H7 (cell line): Measurements from ENCODE around the gene AUH. TPM values are rescaled to one million over a fixed set of nuclear protein-coding genes. Genes with fewer than 3 reads are reported as not detected.
"Not testable (repeated sequence)": the region's sequence is repeated elsewhere in the genome, so short reads cannot be mapped to it uniquely, and the experiment has no call there.

ENCODE experiments used
- DNase-seq: peaks from one replicate; pipeline ENCODE4 v3.0.0; 2012
- H3K27me3 ChIP-seq: 2 replicates; pipeline ENCODE4 v1.6.0; 2011; ENCODE audit warnings: mild to moderate bottlenecking, low read length; ENCODE audit not compliant: control insufficient read depth, insufficient read depth
- H3K36me3 ChIP-seq: replicated peaks from 2 replicates; pipeline ENCODE4 v1.5.1; 2011; ENCODE audit warnings: low read length; ENCODE audit not compliant: control insufficient read depth, insufficient read depth
- H3K4me3 ChIP-seq: 2 replicates; pipeline ENCODE4 v1.5.1; 2011; ENCODE audit warnings: low read depth, mild to moderate bottlenecking, control low read depth, low read length, moderate library complexity; ENCODE audit not compliant: insufficient read depth
- total RNA-seq: library from RNA; depleted of rRNA; stranded (reverse); fragments of >200 nt; shearing (Covaris generic); gene quantifications from 2 replicates; pipeline ENCODE4 v1.2.3, GENCODE V29; 2014

AUH gene
- total RNA-seq, 1 experiment from 2014 or later: 24.4 TPM

- no peak for DNase-seq
- Histone ChIP-seq H3K27me3 (peaks cover 2% of the 10 kb centered on the region; the same call in 1 of the 2 replicates), H3K4me3 (no peak overlapping the region), H3K36me3 (no peaks in the 10 kb centered on the region)
These were observed 161.8 kb downstream of the AUH start for GRCh38 chr9:91199739-91200497.

DNA sequence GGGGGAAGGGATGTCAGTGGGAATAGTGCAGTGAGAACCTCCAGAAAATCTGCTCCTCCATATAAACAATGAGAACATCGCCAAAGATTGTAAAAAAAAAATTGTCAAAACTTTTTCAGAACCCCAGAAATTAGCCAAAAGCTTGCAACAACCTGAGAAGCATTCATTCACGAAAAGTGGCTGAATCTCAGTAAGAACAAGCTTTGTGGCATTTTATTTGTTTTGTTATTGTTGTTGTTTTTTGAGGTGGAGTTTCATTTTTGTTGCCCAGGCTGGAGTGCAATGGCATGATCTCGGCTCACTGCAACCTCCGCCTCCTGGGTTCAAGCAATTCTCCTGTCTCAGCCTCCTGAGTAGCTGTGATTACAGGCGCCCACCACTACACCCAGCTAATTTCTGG lies 162.8 kb downstream of the AUH start:
- not testable (repeated sequence) for H3K4me3 ChIP-seq, H3K36me3 ChIP-seq, H3K27me3 ChIP-seq, DNase-seq

DNA sequence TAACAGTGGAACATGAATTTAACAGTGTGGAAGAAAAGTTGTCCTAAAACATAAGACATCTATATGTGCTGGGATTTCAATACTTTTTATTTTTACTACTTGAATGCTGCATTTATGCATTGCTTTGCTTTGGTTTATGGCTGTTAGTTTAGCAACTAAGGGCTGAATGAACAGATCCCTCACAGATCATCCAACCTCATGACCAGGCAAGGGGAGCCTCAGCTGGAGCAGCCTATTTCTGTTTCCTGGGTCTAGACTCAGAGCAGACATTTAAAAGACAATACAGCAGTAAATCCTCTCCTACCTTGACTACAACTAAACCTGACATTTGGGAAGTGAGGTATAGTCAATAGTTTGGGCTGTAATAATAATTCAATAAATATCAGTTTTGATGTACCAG lies 163.3 kb downstream of the AUH start:
- DNase-seq: no peak
- no peaks in the 10 kb centered on the region for H3K36me3 ChIP-seq

GRCh38 chr9:91197232-91198181 lies 164.2 kb downstream of the AUH start:
- DNase-seq: no peak
- Histone ChIP-seq H3K36me3 (no peaks in the 10 kb centered on the region), H3K27me3 (peaks cover 15% of the 10 kb centered on the region), H3K4me3 (no peak overlapping the region)

More for the DNA sequence above, 163.3 kb downstream of the AUH start:
- Histone ChIP-seq H3K4me3 (no peak overlapping the region), H3K27me3 (peaks cover 13% of the 10 kb centered on the region)

DNA sequence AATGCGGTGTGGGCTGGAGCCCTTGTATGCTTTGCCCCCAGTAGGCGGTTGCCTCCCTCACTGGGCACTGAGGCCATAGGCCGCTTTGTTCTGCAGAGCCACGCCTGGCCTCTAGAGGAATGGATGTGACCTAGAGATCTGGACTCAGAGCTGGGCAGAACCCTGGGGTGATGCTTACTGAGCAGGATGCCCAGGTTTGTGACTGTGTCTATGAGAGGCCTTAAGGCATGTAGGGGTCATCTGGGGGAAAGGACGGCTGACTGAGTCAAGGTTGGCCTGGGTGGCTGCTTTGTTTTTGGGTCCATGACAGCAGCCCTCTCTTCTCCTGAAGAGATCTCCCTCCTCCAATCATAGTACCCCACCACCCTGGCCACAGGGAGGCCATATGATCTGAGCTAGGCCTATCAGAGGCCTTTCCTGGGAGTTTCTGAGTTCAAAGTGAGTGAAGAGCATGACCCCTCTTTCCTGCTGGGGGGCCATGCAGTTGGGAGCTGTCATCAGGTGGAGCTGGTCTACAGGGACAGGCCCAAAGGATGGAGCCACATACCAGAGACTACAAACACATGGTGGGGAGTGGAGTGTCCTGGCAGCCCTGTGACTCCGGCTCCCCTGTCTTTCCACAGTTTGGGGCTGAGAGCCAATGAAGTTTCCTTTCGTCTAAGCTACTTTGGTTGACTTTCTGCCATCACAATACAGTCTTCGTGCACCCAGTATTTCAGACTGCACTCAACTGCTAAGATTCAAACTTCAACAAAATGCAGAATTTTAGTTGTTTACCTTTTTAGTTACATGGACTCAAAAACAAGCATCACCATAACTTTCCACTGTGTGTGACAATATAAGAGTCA lies 165.4 kb downstream of the AUH start:
- no peak for DNase-seq
- Histone ChIP-seq H3K36me3 (no peaks in the 10 kb centered on the region), H3K27me3 (peaks cover 15% of the 10 kb centered on the region), H3K4me3 (no peak overlapping the region)

GRCh38 chr9:91195372-91196012 lies 166.2 kb downstream of the AUH start:
- DNase-seq: no peak
- no peak overlapping the region for H3K4me3 ChIP-seq
- no peaks in the 10 kb centered on the region for H3K36me3 ChIP-seq
- H3K27me3 ChIP-seq: peaks cover 15% of the 10 kb centered on the region

- Histone ChIP-seq H3K27me3 (peaks cover 15% of the 10 kb centered on the region), H3K4me3 (peak overlapping the region; percentile 46), H3K36me3 (no peaks in the 10 kb centered on the region)
- peak; percentile 88 for DNase-seq
These were observed 167.9 kb downstream of the AUH start for GRCh38 chr9:91193658-91194391.

- Histone ChIP-seq H3K36me3 (no peaks in the 10 kb centered on the region), H3K4me3 (peak overlapping the region; percentile 46), H3K27me3 (peaks cover 15% of the 10 kb centered on the region)
- peak; percentile 83 for DNase-seq
These were observed 168.5 kb downstream of the AUH start for GRCh38 chr9:91193087-91193657.

GRCh38 chr9:91192381-91193086 lies 169.2 kb downstream of the AUH start:
- no peak for DNase-seq
- Histone ChIP-seq H3K36me3 (no peaks in the 10 kb centered on the region), H3K4me3 (no peak overlapping the region), H3K27me3 (peaks cover 15% of the 10 kb centered on the region)

- Histone ChIP-seq H3K27me3 (peaks cover 15% of the 10 kb centered on the region), H3K36me3 (no peaks in the 10 kb centered on the region), H3K4me3 (no peak overlapping the region)
- no peak for DNase-seq
These were observed 170.0 kb downstream of the AUH start for GRCh38 chr9:91191411-91192380.

DNA sequence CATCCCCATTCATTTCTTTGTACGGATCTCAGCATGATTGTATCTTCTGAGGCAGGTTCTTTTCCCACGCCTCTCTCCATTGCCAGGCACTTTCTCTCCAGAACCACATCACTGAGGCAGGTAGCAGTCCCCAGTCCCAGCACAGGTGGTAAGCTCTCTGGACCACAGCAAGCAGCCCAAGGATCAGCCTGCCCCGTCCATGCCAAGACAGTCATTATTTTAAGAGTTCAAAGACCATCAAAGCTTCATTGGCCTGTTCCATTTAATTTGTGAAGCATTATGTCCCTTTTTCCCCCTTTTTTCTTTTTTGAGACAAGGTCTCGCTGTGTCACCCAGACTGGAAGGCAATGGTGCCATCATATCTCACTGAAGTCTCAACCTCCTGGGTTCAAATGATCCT lies 171.7 kb downstream of the AUH start:
- no peak for DNase-seq
- Histone ChIP-seq H3K36me3 (no peaks in the 10 kb centered on the region), H3K27me3 (peaks cover 15% of the 10 kb centered on the region), H3K4me3 (no peak overlapping the region)
